ENCODE measurements around the gene NR4A1. TPM values are rescaled to one million over a fixed set of nuclear protein-coding genes. Genes with fewer than 3 reads are reported as not detected.

The NR4A1 gene
- total and polyA plus RNA-seq, 10 of the 15 experiments (the other 5 are each of a cell fraction or from before 2014, with no cell fraction given) = 0.05 to 7.9 (median 2.2) TPM; not detected in 1

DNA sequence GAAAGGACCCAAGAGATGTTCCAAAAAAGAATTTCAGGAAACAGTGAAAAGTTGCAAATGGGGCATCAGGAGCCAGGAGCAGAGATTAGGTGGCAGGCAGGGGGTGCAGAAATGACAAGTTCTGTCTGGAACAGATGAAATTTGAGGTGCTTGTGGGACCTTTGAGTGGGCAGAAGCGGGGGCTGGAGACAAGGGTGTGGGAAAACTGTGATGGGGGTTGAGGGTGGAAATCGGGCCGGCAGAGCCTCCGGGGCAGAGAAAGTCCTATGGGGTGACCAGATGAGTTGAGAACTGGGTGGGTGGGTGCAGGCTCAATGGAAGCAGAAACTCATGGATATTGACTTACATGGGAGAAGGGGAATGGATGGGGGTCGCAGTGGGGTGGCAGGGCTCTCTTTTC lies 1.6 kb upstream of the NR4A1 start:
- ATAC-seq (no peak), FAIRE-seq (no peak), DNase-seq (ENCODE audit: low read depth, low spot score) (no peak)
- Histone ChIP-seq H3K36me3 (ENCODE audit: control insufficient read depth in 2 of 2, insufficient read depth in 2 of 2, low read length in 1 of 2) (no peaks in the 10 kb centered on the region), H3K4me1 (ENCODE audit: control insufficient read depth, insufficient read depth, low read length) (peaks cover 23% of the 10 kb centered on the region), H3K4me2 (ENCODE audit: control insufficient read depth, insufficient read depth) (peak overlapping the region; percentile 91), H3K4me3 (no peak overlapping the region), H3K27ac (ENCODE audit: control insufficient read depth, insufficient read depth) (no peak overlapping the region), H3K9ac (ENCODE audit: control insufficient read depth, insufficient read depth, low read length) (no peak overlapping the region), H3K27me3 (replicated peaks in 1 of 2; ENCODE audit: control insufficient read depth in 2 of 2, insufficient read depth in 2 of 2, low read length in 1 of 2) (no peaks in the 10 kb centered on the region), H3K9me3 (replicated peaks; ENCODE audit: control insufficient read depth, insufficient read depth, low read length) (no peaks in the 10 kb centered on the region), H3K79me2 (ENCODE audit: control insufficient read depth, insufficient read depth, low read length) (no peaks in the 10 kb centered on the region), H4K20me1 (ENCODE audit: control insufficient read depth, insufficient read depth) (no peaks in the 10 kb centered on the region), H2AFZ (ENCODE audit: control insufficient read depth, low read depth, low read length) (no peak overlapping the region)
- TF ChIP-seq FOXM1 (IDR thresholded peaks at IDR 0.05; ENCODE audit: low read depth, low read length) = no peak
- TF ChIP-seq BRCA1 (IDR thresholded peaks at IDR 0.05; ENCODE audit: low read depth, low read length) = no peak
- RAD21 ChIA-PET (ENCODE audit: unreplicated experiment) = no interaction called here
- CTCF ChIA-PET = interaction anchor here (3.2 kb wide), 1 partner anchor 24 kb away, joined by 47 read pairs; no protein-coding TSS in a partner anchor
- 86% methylated on average over 5 of the region's 5 CpGs for WGBS (ENCODE audit: insufficient coverage, insufficient replicate concordance, low lambda C conversion rate, missing lambda C conversion rate)
- POLR2A ChIA-PET = no interaction called here
- BruUV-seq (replicated peaks) = no TSS peak
- in situ Hi-C loops (cut with MboI) (no loop called here), intact Hi-C loops (cut with micrococcal nuclease; ENCODE audit: unreplicated experiment) (no loop called here)
- SMC1A ChIA-PET (ENCODE audit: uncharacterized antibody, unreplicated experiment) = interaction anchor here (2.7 to 3.4 kb wide), 2 partner anchors 17 to 24 kb away, joined by 21 to 24 read pairs; no protein-coding TSS in a partner anchor

- Histone ChIP-seq H3K27me3 (replicated peaks in 1 of 2; ENCODE audit: control insufficient read depth in 2 of 2, insufficient read depth in 2 of 2, low read length in 1 of 2) (no peaks in the 10 kb centered on the region), H3K4me2 (ENCODE audit: control insufficient read depth, insufficient read depth) (peak overlapping the region; percentile 91), H4K20me1 (ENCODE audit: control insufficient read depth, insufficient read depth) (no peaks in the 10 kb centered on the region), H3K4me1 (ENCODE audit: control insufficient read depth, insufficient read depth, low read length) (peaks cover 23% of the 10 kb centered on the region), H3K27ac (ENCODE audit: control insufficient read depth, insufficient read depth) (peak overlapping the region; percentile 67), H2AFZ (ENCODE audit: control insufficient read depth, low read depth, low read length) (peak overlapping the region; percentile 84), H3K9me3 (replicated peaks; ENCODE audit: control insufficient read depth, insufficient read depth, low read length) (no peaks in the 10 kb centered on the region), H3K79me2 (ENCODE audit: control insufficient read depth, insufficient read depth, low read length) (no peaks in the 10 kb centered on the region), H3K9ac (ENCODE audit: control insufficient read depth, insufficient read depth, low read length) (peak overlapping the region; percentile 84), H3K4me3 (peak overlapping the region; percentile 76), H3K36me3 (ENCODE audit: control insufficient read depth in 2 of 2, insufficient read depth in 2 of 2, low read length in 1 of 2) (no peaks in the 10 kb centered on the region)
- intact Hi-C loops (cut with micrococcal nuclease; ENCODE audit: unreplicated experiment) (no loop called here), in situ Hi-C loops (cut with MboI) (no loop called here)
- RAD21 ChIA-PET (ENCODE audit: unreplicated experiment) = interaction anchor here (0.8 to 3.1 kb wide), 6 partner anchors 9 to 32 kb away, joined by 3 to 44 read pairs (median 9); partner anchors contain the start of gene ATG101
- ATAC-seq (peak; percentile 0), FAIRE-seq (peak; percentile 72), DNase-seq (ENCODE audit: low read depth, low spot score) (no peak)
- CTCF ChIA-PET = interaction anchor here (0.9 to 3.2 kb wide), 8 partner anchors 12 to 32 kb away, joined by 3 to 47 read pairs (median 6); partner anchors contain the start of gene ATG101
- WGBS (ENCODE audit: insufficient coverage, insufficient replicate concordance, low lambda C conversion rate, missing lambda C conversion rate) = 15% methylated on average over 16 of the region's 16 CpGs
- TSS peak; percentile 96 for BruUV-seq (replicated peaks)
- SMC1A ChIA-PET (ENCODE audit: uncharacterized antibody, unreplicated experiment) = interaction anchor here (0.9 to 3.4 kb wide), 6 partner anchors 18 to 68 kb away, joined by 3 to 24 read pairs (median 4); no protein-coding TSS in a partner anchor
- POLR2A ChIA-PET = interaction anchor here (0.5 to 2.3 kb wide), 9 partner anchors 9 to 73 kb away, joined by 3 to 24 read pairs (median 4); partner anchors contain the start of gene ATG101
- TF ChIP-seq SMAD1 (IDR thresholded peaks at IDR 0.05; ENCODE audit: low read depth, partially characterized antibody) (no peak), ZNF592 (IDR thresholded peaks at IDR 0.05) (no peak), CBX3 (IDR thresholded peaks at IDR 0.05; ENCODE audit: borderline replicate concordance, low read depth) (no peak), FOXM1 (IDR thresholded peaks at IDR 0.05; ENCODE audit: low read depth, low read length) (no peak), POLR2AphosphoS5 (IDR thresholded peaks at IDR 0.05; ENCODE audit: low read length) (peak; percentile 81), EP300 (IDR thresholded peaks at IDR 0.05; ENCODE audit: borderline replicate concordance in 1 of 2, control insufficient read depth in 1 of 2, low read depth in 2 of 2, low read length in 2 of 2) (no peak), SPI1 (IDR thresholded peaks at IDR 0.05; ENCODE audit: borderline replicate concordance, insufficient read depth, low read depth, low read length) (peak; percentile 26; the same call in 1 of the 2 replicates), JUND (IDR thresholded peaks at IDR 0.05; ENCODE audit: low read depth, low read length) (no peak), IRF4 (IDR thresholded peaks at IDR 0.05; ENCODE audit: low read depth, low read length) (no peak)
Measured at GRCh38 chr12:52050116-52050757, 1.0 kb upstream of the NR4A1 start.
